ENCODE measurements around the gene INHBB.

GRCh38 chr2:120331903-120332302 is 14.0 kb upstream of the INHBB start:
- TF ChIP-seq CTCF (IDR thresholded peaks at IDR 0.05; ENCODE audit: insufficient read depth, low read length) (no peak), REST (IDR thresholded peaks at IDR 0.05; ENCODE audit: insufficient replicate concordance, low read depth) (no peak), GABPA (IDR thresholded peaks at IDR 0.05; ENCODE audit: low read depth) (no peak), POLR2AphosphoS5 (IDR thresholded peaks at IDR 0.05; ENCODE audit: low read depth) (no peak), SPI1 (IDR thresholded peaks at IDR 0.05; ENCODE audit: borderline replicate concordance, low read depth) (no peak)
